Measurements from ENCODE around the gene ZBTB43.
A peak's percentile ranks its signal among the peaks of the same experiment; 100 is the strongest.
"Not testable (repeated sequence)": the region's sequence is repeated elsewhere in the genome, so short reads cannot be mapped to it uniquely, and the experiment has no call there.

The ZBTB43 gene

DNA sequence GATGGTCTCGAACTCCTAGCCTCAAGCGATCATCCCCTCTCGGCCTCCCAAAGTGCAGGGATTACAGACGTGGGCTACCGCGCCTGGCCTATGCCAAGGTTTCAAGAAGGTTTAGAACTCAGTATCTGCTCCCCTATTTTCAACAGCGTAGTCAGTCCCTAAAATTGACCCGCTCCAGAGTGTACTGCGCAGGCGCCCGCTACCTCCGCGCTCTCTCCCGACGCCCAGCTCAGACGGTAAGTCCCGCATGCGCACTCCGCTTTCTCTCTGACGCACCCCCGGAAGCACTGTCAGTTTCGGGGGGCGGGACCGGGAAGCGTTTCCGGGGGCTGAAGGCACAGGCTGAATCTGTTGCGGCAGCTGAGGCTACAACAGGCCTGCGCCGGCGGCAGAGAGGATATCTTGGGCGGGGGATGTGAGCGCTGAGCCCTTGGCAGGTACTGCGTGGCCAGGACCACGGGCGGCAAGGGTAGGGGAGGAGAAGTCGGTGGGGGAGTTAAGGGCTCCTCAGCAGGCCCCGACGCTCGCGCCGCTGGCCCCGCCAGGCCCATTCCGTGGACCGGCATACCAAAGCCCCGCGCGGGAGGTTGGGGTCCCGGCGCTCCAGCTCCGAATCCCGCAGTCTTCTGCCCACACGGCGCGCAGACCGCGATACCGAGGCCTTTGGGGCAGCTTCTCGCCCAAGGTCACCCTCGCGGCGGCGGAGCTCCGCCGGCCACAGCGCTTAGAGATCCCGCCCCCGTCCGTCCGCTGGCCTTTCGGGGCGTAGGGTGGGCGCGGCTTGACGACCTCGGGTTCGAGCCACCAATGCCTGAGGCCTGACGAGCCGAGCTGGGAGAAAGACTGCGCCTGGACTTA is at the start of gene ZBTB43:
Gene ZBTB43 (plus strand): TSS at position 345 of the 858 bp plus-strand sequence. CDS start 27,470 bp downstream, outside the sequence.
- peak; percentile 98 for DNase-seq (ENCODE audit: low spot score)

DNA sequence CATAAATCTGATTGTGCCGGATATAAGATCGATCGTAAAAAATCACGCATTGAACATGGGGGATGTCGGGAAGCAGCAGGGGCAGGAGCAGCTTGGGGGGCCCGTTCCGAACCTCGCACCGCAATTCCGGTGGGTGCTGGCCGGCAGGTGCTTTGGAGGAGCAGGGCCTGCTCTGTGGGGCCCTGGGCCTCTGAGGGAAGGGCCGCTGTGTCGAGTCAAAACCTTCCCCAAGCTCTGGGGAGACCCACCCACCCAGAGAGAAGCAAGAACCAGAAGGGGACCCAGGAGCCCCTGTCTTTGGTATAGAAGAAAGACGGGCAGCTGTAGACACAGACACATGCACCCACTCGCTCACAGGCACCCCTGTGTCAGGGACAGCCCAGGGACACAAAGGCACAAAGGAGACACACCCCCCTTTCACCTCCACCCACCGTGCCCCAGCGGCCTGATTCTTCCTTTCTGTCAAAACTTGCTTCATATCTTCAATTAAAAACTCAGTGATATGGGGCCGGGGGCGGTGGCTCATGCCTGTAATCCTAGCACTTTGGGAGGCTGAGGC is 49.4 kb upstream of the ZBTB43 start:
- no peak for DNase-seq (ENCODE audit: low spot score)

GRCh38 chr9:126756238-126756637 is 48.6 kb upstream of the ZBTB43 start:
- DNase-seq (ENCODE audit: low spot score) = no peak

DNA sequence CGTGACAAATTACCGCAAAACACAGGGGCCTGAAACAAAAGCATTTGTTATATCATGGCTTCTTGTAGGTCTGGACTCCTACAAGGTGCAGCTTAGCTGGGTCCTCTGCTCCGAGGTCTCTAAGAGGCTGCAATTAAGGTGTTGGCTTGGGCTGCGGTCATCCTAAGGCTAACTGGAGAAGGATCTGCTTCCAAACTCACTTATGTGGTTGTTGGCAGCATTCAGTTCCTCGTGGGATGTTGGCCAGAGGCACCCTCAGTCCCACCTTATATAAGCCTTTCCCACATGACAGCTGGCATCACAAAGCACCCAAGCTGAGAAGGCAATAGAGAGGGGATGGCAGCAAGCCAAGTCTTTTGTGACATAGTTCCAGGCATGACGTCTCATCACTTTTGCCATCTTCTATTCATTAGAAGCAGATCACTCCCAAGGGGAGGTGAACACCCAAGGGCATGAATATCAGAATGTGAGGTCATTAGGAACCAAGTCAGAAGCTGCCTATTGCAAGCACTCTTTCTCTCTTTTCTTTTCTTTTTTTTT is 47.9 kb upstream of the ZBTB43 start:
- DNase-seq (ENCODE audit: low spot score) = no peak

GRCh38 chr9:126758916-126759585 is 45.8 kb upstream of the ZBTB43 start:
- no peak for DNase-seq (ENCODE audit: low spot score)

DNA sequence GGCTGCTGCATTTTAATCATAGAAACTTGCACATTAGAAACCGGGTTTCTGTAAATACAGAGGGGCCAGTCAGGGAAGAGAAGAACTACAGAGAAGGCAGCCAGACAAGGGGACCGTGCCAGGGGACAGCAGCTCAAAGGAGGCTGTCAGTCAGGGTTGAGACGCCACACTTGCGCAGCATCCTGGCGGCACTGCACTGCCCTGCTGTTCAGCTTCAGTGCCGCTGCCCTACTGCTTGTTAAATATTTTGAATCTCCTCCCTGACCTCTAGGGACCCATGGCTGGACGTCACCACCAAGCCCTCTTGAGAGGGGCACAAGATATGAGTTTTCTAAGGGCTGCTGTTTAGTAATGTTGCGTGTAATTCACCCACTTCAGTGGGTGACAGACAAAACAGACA is 43.6 kb upstream of the ZBTB43 start:
- DNase-seq (ENCODE audit: low spot score) = no peak

DNA sequence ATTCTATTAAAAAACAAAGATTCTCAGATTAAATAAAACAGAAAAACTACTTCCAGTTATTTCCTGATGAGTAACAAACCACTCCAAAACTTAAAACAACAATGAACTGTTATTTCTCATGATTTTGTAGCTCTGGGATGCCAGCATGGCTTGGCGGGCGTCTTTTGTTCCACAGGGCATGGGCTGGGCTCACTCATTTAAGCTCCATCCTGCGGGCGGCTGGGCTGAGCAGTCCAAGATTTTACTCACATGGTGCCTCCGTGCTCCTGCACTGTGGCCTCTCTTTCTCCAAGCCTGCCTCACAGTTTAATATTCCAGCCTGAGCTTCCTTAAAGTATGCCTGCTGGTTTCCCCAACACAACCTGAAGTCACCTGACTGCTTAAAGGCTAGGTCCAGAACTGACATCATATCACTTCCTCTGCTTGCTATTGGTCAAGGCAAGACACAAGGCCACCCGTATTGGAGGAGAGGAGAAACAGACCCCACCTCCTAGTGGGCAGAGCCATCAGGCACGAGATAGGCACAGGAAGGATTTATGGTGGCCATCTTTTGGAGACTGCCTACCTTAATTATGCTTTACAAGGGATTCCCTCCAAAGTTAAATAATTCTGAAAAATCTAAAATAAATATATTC is 41.6 kb upstream of the ZBTB43 start:
- DNase-seq (ENCODE audit: low spot score) = no peak

GRCh38 chr9:126773004-126773607 is 31.7 kb upstream of the ZBTB43 start:
- peak; percentile 73 for DNase-seq (ENCODE audit: low spot score)

GRCh38 chr9:126775926-126776325 is 28.9 kb upstream of the ZBTB43 start:
- DNase-seq (ENCODE audit: low spot score) = no peak

DNA sequence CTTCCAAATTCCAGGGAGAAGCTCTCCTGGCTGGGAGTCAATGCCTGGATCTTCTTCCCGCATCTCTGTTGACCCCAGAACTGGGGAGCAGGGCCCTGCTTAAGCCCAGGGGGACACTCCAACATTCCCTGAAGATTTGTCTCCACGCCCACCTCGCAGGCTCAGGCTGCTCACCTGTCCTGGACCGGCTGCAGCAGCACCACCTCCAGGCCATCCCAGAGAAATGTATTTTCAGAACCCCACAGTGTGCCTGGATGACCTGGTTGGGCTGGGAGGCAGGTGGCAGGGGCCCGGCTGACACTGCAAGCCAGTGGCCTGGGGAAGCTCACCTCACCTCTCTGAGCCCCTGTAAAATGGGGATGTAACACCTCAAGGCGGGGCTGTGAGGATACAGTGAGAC is 27.1 kb upstream of the ZBTB43 start:
- no peak for DNase-seq (ENCODE audit: low spot score)

DNA sequence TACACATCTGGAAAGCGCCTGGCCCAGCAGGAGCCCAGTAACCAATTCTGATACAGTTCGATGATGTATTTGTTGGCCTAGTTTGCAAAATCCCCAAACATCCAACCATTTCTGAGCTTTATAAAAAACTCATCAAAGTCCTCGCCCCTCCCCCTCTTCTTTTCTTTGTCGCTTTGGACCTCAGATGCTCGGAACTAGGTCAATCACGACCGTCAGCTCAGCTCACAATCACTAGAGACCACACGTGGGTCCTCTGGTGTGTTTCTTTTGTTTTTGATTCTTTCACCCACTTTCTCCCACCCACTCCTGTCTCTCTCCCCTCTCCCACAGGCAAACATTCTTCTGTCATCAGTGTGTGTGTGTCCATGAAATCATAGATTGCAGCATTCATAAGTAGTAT is 26.7 kb upstream of the ZBTB43 start:
- DNase-seq (ENCODE audit: low spot score) = no peak

DNA sequence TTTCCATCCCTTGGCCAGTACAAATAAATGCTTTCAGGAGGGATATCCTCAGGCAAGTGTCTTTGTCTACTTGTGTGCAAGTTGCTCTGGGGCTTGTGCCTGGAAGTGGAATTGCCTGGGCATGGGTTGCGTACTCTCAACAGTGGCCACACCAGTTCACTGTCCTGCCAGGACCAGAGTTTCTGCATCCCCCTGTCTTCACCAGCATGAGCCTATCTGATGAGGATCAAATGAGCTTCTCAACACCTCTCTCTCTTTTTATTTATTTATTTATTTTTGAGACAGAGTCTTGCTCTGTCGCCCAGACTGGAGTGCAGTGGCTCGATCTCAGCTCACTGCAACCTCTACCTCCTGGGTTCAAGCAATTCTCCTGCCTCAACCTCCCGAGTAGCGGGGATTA is 26.1 kb upstream of the ZBTB43 start:
- DNase-seq (ENCODE audit: low spot score) = not testable (repeated sequence)

DNA sequence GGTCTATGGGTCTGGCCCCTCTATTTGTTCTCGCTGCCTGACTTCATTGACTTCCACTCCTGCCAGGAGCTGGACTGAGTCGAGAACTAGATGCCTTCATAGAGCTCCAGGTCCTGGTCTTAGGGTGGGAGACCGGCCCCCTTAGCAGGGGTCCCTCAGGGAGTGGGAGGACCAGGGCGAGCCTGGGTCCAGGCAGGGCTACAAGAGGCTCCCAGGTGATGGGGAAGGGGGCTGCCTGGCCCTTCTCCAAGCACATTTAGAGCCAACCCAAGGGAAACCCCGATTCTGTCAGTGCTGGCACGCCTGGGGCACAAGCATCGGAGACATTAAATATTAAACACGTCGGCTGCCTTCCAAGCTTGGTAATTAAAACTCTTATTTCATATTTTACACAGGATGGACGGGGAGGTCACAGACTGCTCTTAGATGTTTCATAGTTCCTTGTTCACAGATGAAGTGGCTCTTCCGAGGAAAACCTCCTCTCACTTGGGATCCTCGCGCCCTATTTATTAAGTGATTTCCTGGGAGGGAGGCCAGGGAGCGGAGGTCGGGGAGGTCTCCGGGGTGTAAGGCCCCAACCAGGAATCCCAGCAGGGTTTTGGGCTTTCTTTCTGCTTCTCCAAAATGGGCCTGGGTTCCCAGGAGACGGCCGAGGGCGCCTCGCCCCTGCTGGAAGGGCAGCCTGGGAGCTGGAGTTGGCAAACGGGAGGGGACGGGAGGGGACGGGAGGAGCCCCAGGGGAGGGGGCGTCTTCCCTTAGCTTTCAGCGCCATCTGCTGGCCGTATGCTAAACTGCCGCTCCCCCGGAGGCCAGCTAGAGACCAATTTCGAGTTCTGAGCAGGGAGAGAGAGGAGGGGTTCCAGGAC is 23.4 kb upstream of the ZBTB43 start:
- DNase-seq (ENCODE audit: low spot score) = peak; percentile 90

GRCh38 chr9:126782053-126782388 is 22.8 kb upstream of the ZBTB43 start:
- no peak for DNase-seq (ENCODE audit: low spot score)

DNA sequence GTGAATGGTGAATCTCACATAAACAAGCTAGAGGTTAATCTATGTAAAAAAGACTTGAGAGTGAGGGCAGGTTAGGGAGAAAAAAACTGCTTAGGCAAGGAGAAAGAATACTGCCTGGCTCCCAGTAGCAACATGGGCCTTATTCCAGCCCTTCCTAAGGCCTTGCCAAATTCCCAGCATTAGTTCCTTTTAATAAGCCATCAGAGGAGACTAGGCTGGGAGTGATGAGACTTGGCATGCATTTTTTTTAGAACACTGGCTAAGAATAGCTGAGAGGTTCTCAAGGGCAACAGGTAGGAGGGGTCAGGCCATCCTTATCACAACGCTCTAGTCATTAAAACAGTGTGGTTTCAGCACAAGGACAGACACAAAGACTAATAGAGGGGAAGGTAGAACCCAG is 20.9 kb upstream of the ZBTB43 start:
- DNase-seq (ENCODE audit: low spot score) = no peak

GRCh38 chr9:126784401-126784800 is 20.4 kb upstream of the ZBTB43 start:
- DNase-seq (ENCODE audit: low spot score) = no peak

DNA sequence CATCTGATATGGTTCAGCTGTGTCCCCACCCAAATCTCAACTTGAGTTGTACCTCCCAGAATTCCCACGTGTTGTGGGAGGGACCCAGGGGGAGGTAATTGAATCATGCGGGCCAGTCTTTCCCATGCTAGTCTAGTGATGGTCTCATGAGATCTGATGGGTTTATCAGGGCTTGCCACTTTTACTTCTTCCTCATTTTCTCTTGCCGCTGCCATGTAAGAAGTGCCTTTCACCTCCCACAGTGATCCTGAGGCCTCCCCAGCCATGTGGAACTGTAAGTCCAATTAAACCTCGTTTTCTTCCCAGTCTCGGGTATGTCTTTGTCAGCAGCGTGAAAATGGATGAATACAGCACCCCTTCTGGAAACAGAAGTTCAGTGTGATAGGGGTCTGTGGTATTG is 20.0 kb upstream of the ZBTB43 start:
- DNase-seq (ENCODE audit: low spot score) = not testable (repeated sequence)

GRCh38 chr9:126788046-126788445 is 16.8 kb upstream of the ZBTB43 start:
- no peak for DNase-seq (ENCODE audit: low spot score)

DNA sequence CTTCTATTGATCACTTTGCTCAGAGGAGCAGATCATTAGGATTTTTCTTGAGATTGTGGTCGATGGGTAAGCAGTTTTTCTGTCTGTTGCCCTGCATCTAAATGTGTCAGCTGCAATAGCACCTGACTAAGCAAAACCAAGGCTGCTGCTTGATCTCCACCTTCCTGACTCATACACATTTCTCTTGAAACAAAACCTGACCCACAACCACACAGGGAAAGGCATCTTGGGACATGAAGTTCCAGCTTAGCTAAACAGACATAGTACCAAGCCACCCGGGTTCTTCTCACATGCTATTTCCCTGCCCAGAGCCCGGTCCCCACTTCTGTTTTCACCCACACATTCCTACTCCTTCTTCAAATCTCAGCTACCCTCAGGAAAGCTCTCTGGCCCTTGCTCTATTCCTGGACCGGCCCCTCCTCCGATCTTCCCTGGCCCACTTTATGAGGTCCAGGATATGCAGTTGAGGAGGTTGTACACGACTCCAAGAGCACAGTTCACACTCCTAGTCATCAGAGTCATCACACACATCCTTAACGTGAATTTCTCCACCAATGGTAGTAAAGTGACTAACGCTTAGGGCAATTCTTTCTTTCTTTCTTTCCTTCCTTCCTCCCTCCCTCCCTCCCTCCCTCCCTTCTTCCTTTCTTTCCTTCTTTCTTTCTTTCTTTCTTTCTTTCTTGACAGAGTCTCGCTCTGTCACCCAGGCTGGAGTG is 16.0 kb upstream of the ZBTB43 start:
- DNase-seq (ENCODE audit: low spot score) = no peak

DNA sequence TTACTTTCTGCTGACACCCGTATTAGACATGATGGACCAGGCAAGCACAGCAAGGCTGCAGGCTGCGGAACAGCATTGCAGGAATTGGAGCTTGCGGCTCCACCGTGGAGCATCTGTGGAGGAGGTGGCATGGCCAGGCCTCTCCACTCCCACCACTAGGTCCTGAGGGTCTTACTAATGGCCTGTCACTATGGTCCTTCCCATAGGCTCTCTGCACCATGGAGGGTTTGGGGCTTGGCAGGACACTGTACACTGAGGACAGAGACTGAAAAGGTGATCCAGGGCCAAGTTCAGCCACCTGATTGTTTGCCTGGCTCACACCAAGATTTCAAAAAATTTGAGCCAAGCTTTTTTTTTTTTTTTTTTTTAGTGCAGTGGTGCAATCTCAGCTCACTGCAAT is 14.3 kb upstream of the ZBTB43 start:
- no peak for DNase-seq (ENCODE audit: low spot score)
